Cortex of kidney (tissue), 1 donor: Measurements from ENCODE around the gene SLC22A7.

Experiments
- DNase-seq: peaks from one replicate; lab custom pipeline; 2025; lab: John Stamatoyannopoulos, UW

SLC22A7 gene

GRCh38 chr6:43283905-43284304 lies 14.2 kb upstream of the SLC22A7 start:
- DNase-seq, result no peak

DNA sequence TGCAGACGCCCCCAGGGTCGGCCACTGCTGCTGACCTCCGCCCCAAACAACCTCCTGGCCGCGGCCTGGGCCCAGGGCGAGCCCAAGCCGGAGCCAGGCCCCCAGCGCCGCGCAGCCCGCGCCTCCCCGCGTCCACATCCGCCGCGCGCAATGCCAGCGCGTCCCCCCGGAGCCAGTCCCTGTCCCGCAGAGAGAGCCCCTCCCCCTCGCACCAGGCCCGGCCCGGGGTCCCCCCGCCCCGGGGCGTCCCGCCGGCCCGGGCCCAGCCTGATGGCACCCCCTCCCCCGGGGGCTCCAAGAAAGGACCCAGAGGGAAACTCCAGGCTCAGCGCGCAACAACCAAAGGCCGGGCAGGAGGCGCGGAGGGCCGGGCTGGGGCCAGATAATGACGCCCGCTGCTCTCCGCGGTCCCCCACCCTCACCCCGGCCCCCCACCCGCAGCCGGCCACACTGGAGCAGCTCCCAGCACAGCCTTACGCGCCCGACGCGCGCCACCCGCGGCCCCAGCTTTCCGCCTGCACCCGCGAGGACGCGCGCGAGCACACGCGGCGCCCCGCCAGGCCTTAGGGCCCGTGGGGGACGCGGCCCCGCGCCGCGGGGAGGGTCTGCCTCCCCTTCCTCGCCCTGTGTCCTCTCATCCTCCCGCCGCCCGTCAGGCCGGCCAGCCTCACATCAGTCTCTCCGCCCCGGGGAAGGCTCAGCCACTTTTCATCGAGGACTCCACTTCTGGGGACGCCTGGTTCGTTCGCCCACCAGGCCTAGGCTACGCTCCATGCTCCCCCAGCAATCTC lies 12.9 kb upstream of the SLC22A7 start:
- DNase-seq, result no peak

GRCh38 chr6:43285832-43286231 lies 12.2 kb upstream of the SLC22A7 start:
- DNase-seq, result no peak

- no peak for DNase-seq
These were observed 11.5 kb upstream of the SLC22A7 start for GRCh38 chr6:43286456-43286979.

- DNase-seq, result no peak
These were observed 10.9 kb upstream of the SLC22A7 start for GRCh38 chr6:43286980-43287716.

DNA sequence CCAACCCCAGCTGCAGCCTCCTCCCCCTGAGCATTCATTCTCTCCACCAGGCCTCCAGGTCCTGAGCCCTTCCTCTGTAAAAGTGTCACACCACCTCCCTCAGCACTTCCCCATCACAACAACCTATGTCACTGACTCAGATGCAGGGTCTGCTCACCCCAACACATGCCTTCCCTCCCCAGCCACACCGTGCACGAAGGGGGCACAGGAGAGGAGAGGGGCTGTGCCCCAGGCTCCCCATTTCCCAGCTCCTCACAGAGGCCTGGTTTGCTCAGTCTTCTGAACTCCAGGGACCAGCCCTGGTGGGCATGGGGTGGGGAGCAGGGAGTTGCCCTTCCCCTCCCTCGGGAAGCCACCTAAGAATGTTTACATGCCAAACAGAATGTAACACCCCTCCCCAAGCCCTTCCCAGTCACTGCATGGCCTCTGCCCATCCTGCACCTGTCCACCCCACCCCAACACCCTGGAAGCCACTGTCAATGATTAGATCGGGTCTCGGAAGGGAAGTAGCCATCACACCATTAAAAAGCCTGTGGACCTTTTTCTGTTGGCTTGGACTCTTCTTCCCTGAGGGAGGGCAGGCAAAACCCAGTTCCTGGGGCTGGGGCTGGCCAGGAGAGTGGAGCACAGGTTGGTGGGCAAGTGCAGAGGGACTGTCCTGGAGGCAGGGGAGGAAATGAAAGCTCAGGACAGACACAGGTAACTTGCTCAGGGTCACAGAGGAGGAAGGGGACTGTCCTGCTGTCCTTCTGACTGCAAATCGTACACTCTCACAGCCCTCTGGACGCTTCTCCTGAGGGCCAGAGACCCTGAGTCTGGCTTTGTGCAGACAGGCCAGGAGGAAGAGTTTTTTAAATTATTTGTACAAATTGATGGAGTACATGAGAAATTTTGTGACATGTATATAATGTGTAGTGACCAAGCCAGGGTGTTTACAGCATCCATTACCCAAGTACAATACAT lies 10.1 kb upstream of the SLC22A7 start:
- DNase-seq, result no peak

DNA sequence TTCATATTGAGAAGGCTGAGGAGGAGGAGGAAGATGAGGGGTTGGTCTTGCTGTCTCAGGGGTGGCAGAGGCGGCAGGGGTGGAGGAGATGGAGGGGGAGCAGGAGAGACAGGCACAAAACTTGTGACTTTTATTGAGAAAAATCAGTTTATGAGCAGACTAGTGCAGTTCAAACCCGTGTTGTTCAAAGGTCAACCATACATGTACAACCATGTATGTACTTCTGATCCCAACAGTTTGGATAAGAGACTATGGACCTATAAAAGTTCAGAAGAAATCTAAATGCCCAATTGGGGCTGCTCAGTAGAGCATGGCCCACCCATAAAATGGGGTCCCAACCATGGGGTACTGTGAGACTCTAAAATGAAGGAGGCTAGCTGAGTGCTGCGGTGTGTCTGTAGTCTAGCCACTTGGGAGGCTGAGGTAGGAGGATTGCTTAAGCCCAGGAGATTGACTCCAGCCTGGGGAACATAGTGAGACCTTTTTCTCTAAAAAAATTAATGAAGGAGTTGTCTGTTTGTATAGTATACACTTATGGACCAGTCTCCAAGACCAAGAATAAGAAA lies 7.6 kb upstream of the SLC22A7 start:
- no peak for DNase-seq

- DNase-seq, result no peak
These were observed 7.1 kb upstream of the SLC22A7 start for GRCh38 chr6:43290905-43291355.

- no peak for DNase-seq
These were observed 6.4 kb upstream of the SLC22A7 start for GRCh38 chr6:43291708-43292107.

DNA sequence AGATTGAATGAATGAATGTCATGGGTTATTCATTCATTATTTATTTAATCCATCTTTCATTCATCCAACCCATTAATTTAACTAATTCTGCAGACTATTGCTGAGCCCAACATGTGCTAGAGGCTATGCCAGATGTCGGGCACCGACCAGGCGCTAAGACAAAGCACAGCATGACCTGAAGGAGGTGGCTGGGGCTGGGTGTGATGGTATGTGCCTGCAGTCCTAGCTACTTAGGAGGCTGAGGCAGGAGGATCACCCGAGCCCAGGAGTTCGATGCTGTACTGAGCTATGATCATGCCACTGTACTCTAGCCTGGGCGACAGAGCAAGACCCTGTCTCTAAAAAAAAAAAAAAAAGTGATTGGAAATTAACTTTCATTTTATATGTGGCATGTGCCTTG lies 5.7 kb upstream of the SLC22A7 start:
- DNase-seq, result no peak

GRCh38 chr6:43292763-43293318 lies 5.2 kb upstream of the SLC22A7 start:
- no peak for DNase-seq

DNA sequence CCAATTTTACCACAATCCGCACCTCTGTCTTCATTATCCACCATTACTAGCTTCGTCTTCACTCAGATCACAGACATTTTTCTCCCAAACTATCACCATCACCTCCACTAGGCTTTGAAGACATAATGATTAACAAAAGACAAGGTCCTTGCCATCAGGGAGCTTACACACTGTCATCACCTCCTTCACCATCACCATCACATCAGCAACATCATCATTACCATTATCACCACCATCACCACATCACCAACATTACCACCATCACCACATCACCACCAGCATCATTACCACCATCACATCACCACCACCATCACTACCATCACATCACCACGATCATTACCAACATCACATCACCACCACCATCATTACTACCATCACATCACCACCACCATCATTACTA lies 4.4 kb upstream of the SLC22A7 start:
- DNase-seq, result no peak

DNA sequence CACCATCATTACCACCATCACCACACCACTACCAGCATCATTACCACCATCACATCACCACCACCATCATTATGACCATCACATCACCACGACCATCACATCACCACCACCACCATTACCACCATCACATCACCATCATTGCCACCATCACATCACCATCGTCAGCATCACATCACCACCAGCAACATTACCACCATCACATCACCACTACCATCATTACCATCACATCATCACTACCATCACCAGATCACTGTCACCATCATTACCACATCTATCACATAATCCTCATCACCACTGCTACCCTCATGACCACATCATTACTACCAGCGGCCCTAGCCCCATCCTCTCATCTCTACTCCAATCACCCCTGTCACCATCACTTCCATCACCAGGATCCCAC lies 3.5 kb upstream of the SLC22A7 start:
- no peak for DNase-seq

GRCh38 chr6:43295456-43295855 lies 2.6 kb upstream of the SLC22A7 start:
- no peak for DNase-seq

DNA sequence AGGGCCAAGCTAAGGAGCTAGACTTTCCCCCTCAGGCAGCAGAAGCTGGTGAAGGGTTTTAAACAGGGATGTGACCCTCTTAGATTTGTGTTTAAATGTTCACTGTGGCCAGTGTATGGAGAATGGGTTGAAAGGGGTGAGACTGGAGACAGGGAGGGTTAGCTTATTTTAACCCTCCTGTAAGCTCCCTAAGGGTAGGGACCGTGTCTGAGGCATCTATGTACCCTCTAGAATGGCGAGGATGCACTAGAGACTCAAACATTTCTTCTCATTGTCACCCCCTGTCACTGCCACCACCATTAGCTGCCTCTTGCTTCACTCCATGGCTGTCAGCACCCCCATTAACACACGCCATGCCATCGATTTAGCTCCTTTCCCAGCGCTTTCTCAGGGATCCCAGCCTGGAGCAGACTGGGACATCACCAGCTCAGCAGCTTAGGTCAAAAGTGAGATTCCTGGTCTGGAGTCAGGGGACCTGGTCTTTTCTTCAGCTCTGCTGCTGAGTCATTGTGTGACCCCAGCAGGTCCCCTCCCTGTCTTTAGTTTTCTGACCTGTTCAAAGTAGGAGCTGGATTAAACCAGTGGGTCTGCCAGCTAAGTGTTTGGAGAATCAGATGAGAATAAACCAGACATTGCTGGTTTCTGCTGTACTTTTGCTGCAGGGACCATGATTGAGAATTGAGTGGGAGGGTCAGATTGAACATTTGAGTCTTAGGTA lies 1.1 kb upstream of the SLC22A7 start:
- no peak for DNase-seq

DNA sequence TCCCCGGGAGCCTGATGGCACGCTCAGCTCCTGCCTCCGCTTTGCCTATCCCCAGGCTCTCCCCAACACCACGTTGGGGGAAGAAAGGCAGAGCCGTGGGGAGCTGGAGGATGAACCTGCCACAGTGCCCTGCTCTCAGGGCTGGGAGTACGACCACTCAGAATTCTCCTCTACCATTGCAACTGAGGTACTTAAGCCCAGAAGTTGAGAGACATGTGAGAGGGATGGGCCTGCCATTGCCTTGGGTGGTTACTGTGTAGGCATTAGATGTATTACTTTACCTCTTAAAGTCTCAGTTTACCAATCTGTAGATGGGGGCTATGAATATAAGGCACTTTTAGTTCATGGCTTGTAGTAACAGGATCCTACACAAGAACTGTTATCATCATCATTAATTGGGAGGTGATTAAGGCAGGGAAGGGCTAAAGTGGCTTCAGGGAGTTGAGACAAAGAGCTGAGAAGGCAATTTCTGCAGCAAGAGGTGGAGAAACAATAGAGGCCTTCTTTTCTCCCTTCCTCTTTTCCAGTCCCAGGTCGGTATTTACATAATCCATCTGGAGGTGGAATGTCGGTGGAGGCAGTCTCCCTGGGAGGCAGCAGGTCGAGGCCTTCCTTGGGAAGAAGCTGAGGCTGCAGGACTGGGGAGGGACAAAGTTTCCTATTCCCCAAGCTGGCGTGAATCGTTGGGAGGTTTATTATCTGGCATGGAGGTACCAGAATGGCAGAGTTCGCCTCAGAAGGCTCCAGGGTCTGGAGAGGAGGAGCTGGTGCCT lies 691 bp downstream of the SLC22A7 start:
- DNase-seq, result no peak

DNA sequence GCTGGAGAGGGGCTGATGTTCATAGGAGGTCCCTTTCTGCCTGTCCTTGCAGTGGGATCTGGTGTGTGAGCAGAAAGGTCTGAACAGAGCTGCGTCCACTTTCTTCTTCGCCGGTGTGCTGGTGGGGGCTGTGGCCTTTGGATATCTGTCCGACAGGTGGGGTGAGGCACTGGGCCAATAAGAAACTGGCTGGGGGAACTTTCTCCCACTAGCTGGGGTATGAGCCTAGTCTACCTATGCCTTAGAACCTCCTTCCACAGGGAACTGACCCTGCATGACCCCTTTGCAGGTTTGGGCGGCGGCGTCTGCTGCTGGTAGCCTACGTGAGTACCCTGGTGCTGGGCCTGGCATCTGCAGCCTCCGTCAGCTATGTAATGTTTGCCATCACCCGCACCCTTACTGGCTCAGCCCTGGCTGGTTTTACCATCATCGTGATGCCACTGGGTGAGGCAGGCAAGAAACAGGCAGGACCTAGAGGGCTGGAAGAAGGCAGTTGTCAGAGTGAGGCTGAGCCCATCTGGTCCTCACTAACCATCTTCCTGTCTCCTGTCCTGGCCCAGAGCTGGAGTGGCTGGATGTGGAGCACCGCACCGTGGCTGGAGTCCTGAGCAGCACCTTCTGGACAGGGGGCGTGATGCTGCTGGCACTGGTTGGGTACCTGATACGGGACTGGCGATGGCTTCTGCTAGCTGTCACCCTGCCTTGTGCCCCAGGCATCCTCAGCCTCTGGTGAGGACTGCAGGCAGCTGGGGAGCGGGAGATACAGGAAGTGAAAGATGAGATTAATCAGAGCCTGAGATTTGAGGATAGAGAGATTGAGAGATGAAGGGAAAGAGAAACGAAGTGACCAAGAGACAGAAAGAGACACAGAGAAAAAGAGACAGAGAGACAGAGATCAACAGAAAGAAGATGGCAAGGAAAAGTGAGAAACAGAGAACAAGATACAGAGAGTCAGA lies 1.6 kb downstream of the SLC22A7 start:
- no peak for DNase-seq

DNA sequence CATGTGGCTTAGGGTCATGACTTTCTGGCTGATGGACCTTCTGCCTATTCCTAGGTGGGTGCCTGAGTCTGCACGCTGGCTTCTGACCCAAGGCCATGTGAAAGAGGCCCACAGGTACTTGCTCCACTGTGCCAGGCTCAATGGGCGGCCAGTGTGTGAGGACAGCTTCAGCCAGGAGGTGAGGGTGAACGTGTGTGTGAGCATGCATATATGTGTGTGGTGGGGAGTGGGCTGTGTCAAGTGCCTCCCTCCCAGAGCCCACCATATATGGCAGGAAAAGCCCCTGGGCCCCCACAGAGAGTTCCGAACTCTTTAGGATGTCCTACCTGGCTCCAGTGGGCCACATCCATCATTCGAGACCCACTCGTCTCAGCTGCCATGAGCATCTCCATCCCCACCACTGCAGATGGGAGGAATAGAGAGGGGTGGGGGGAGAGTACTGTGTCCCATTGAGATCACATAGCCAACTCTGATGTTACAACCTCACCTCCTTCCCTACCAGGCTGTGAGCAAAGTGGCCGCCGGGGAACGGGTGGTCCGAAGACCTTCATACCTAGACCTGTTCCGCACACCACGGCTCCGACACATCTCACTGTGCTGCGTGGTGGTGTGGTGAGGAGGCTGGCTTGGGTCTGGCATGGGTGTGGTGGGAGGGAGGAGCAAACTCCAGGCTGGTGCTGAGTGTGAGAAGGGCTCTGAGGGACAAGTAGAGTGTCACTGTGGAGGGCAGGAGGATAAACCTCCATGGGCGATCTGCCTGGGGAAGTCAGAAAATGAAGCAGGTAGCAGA lies 3.2 kb downstream of the SLC22A7 start:
- DNase-seq, result no peak
